Activated CD8-positive, alpha-beta T cell treated with anti-CD3 and anti-CD28 coated beads for 36 hours (primary cell): ENCODE measurements around the gene TEX14. TPM values are rescaled to one million over a fixed set of nuclear protein-coding genes. Genes with fewer than 3 reads are reported as not detected.

Source experiments
- ATAC-seq: fragments of 200-7000 bp; cut with Tn5 transposase; one replicate; pipeline ENCODE4 v1.10.0; 2021; ENCODE audit warnings: mild to moderate bottlenecking, moderate library complexity
- CTCF ChIA-PET: fragments of 350-600 bp; sonication (Branson Sonifier 250); formaldehyde crosslinking; loops from one replicate; lab custom pipeline; 2021; ENCODE audit warnings: antibody characterized with exemption; lab: Charles Lee
- POLR2A ChIA-PET: fragments of 350-600 bp; sonication (Branson Sonifier 250); formaldehyde crosslinking; loops from one replicate; lab custom pipeline; 2021; ENCODE audit warnings: antibody characterized with exemption; lab: Charles Lee
- DNase-seq: peaks from one replicate; pipeline ENCODE4 v3.0.0-alpha.2; 2020
- H3K27ac Mint-ChIP-seq: one replicate; pipeline ENCODE4 v1.8.0; 2021; ENCODE audit warnings: mild to moderate bottlenecking, mixed read lengths
- H3K27me3 Mint-ChIP-seq: one replicate; pipeline ENCODE4 v1.8.0; 2021; ENCODE audit warnings: mixed read lengths
- H3K36me3 Mint-ChIP-seq: one replicate; pipeline ENCODE4 v1.8.0; 2021; ENCODE audit warnings: low read depth, mixed read lengths
- H3K4me1 Mint-ChIP-seq: one replicate; pipeline ENCODE4 v1.8.0; 2021; ENCODE audit warnings: low read depth, mixed read lengths
- H3K4me3 Mint-ChIP-seq: one replicate; pipeline ENCODE4 v1.8.0; 2021; ENCODE audit warnings: mild to moderate bottlenecking, moderate library complexity, mixed read lengths
- H3K9me3 Mint-ChIP-seq: one replicate; pipeline ENCODE4 v1.8.0; 2021; ENCODE audit warnings: mixed read lengths
- CTCF ChIP-seq: fragments of 200-600 bp; IDR thresholded peaks from one replicate; pipeline ENCODE4 v1.8.0; 2022; ENCODE audit warnings: antibody characterized with exemption, mild to moderate bottlenecking
- intact Hi-C: fragments of 100-400 bp; cut with micrococcal nuclease; formaldehyde crosslinking; loops from one replicate; pipeline ENCODE4 v1.10.0; 2022
- total RNA-seq, 2 experiments: library from RNA; stranded (reverse); gene quantifications; one replicate each; pipeline ENCODE4 v1.2.3, GENCODE V29; 2021

TEX14 gene
- total RNA-seq, 2 experiments from 2014 or later = 0.23 to 0.31 TPM

GRCh38 chr17:58565389-58566311 is 126.2 kb downstream of the TEX14 start:
- Mint-ChIP-seq H3K36me3 (no peaks in the 10 kb centered on the region), H3K4me1 (peaks cover 9% of the 10 kb centered on the region), H3K27me3 (no peaks in the 10 kb centered on the region), H3K27ac (no peak overlapping the region), H3K4me3 (no peak overlapping the region), H3K9me3 (no peaks in the 10 kb centered on the region)
- TF ChIP-seq CTCF = no peak
- ChIA-PET POLR2A (interaction anchor here (0.9 to 1.8 kb wide), 2 partner anchors 66 to 540 kb away, joined by 3 to 7 read pairs; no protein-coding TSS in a partner anchor), CTCF (interaction anchor here (1.2 to 2.8 kb wide), 3 partner anchors 12 to 126 kb away, joined by 3 to 11 read pairs (median 3); partner anchors contain the start of gene TEX14)
- DNase-seq (no peak), ATAC-seq (no peak)
- intact Hi-C loops = no loop called here

- H3K9me3 Mint-ChIP-seq = no peaks in the 10 kb centered on the region
- ChIA-PET CTCF (interaction anchor here (1.2 to 2.8 kb wide), 3 partner anchors 13 to 127 kb away, joined by 3 to 11 read pairs (median 3); partner anchors contain the start of gene TEX14), POLR2A (interaction anchor here (0.9 to 1.8 kb wide), 2 partner anchors 67 to 541 kb away, joined by 3 to 7 read pairs; no protein-coding TSS in a partner anchor)
- TF ChIP-seq CTCF = no peak
- intact Hi-C loops = no loop called here
- no peak overlapping the region for H3K4me3 Mint-ChIP-seq
- H3K27ac Mint-ChIP-seq = no peak overlapping the region
- no peaks in the 10 kb centered on the region for H3K27me3 Mint-ChIP-seq
- ATAC-seq (no peak), DNase-seq (no peak)
- H3K36me3 Mint-ChIP-seq = no peaks in the 10 kb centered on the region
- H3K4me1 Mint-ChIP-seq = peaks cover 9% of the 10 kb centered on the region
Measured at GRCh38 chr17:58564971-58565370, 126.9 kb downstream of the TEX14 start.

- H3K9me3 Mint-ChIP-seq = no peaks in the 10 kb centered on the region
- no peaks in the 10 kb centered on the region for H3K36me3 Mint-ChIP-seq
- H3K4me1 Mint-ChIP-seq = peaks cover 9% of the 10 kb centered on the region
- H3K27me3 Mint-ChIP-seq = no peaks in the 10 kb centered on the region
- ChIA-PET POLR2A (no interaction called here), CTCF (interaction anchor here (1.3 kb wide), 1 partner anchor 127 kb away, joined by 3 read pairs; the partner anchor contains the start of gene TEX14)
- DNase-seq (no peak), ATAC-seq (no peak)
- H3K4me3 Mint-ChIP-seq = no peak overlapping the region
- H3K27ac Mint-ChIP-seq = no peak overlapping the region
- intact Hi-C loops = no loop called here
- TF ChIP-seq CTCF = no peak
Measured at GRCh38 chr17:58564243-58564642, 127.6 kb downstream of the TEX14 start.

GRCh38 chr17:58560511-58560910 is 131.3 kb downstream of the TEX14 start:
- Mint-ChIP-seq H3K27ac (no peak overlapping the region), H3K27me3 (no peaks in the 10 kb centered on the region), H3K4me1 (peaks cover 11% of the 10 kb centered on the region), H3K4me3 (no peak overlapping the region), H3K36me3 (no peaks in the 10 kb centered on the region), H3K9me3 (no peaks in the 10 kb centered on the region)
- TF ChIP-seq CTCF = no peak
- no peak for DNase-seq
- POLR2A ChIA-PET = no interaction called here
- intact Hi-C loops = no loop called here
- CTCF ChIA-PET = interaction anchor here (0.6 to 0.8 kb wide), 2 partner anchors 18 to 298 kb away, joined by 3 read pairs; no protein-coding TSS in a partner anchor
- ATAC-seq = no peak

GRCh38 chr17:58557981-58558380 is 133.9 kb downstream of the TEX14 start:
- intact Hi-C loops = no loop called here

More at GRCh38 chr17:58557981-58558380, 133.9 kb downstream of the TEX14 start:
- DNase-seq = no peak
- Mint-ChIP-seq H3K4me1 (peaks cover 6% of the 10 kb centered on the region), H3K9me3 (no peaks in the 10 kb centered on the region), H3K36me3 (no peaks in the 10 kb centered on the region), H3K27ac (no peak overlapping the region), H3K4me3 (no peak overlapping the region), H3K27me3 (no peaks in the 10 kb centered on the region)
- no peak for ATAC-seq
- ChIA-PET POLR2A (no interaction called here), CTCF (no interaction called here)
- TF ChIP-seq CTCF = no peak
